Measurements from ENCODE around the gene MS4A12.
"Not testable (repeated sequence)": the region's sequence is repeated elsewhere in the genome, so short reads cannot be mapped to it uniquely, and the experiment has no call there.

The MS4A12 gene

DNA sequence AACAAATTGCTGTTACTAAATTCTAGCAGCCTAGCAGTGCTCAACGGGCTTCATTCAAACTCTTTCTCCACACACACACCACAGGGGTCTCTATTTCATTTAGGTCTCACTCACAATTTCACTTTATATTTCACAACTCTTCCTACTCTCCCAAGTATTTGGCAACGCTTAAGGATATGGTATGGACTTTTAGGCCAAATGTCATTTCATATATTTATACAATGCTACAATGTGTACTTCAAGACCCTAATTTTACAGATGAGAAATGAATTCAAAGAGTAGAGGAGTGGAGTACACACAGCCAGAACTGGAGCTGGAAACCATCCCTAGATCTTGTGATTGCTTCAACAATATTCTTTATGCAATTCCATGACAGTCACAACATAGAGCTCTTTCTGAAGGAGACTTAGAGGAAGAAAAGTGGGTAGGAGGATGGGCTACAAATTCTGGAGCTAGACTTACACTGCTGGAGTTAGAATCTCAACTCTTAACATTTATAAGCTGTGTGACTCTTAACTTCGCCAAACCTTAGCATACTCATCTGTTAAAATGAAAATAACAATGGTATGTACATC is 20.2 kb downstream of the MS4A12 start:
- TF ChIP-seq, protein P1, sequence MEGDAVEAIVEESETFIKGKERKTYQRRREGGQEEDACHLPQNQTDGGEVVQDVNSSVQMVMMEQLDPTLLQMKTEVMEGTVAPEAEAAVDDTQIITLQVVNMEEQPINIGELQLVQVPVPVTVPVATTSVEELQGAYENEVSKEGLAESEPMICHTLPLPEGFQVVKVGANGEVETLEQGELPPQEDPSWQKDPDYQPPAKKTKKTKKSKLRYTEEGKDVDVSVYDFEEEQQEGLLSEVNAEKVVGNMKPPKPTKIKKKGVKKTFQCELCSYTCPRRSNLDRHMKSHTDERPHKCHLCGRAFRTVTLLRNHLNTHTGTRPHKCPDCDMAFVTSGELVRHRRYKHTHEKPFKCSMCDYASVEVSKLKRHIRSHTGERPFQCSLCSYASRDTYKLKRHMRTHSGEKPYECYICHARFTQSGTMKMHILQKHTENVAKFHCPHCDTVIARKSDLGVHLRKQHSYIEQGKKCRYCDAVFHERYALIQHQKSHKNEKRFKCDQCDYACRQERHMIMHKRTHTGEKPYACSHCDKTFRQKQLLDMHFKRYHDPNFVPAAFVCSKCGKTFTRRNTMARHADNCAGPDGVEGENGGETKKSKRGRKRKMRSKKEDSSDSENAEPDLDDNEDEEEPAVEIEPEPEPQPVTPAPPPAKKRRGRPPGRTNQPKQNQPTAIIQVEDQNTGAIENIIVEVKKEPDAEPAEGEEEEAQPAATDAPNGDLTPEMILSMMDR (conservative IDR thresholded peaks at IDR 0.05; ENCODE audit: low read length): no peak
- no peak for DNase-seq (ENCODE audit: low read depth)
- no peak overlapping the region for H3K4me3 ChIP-seq (ENCODE audit: low read length)

DNA sequence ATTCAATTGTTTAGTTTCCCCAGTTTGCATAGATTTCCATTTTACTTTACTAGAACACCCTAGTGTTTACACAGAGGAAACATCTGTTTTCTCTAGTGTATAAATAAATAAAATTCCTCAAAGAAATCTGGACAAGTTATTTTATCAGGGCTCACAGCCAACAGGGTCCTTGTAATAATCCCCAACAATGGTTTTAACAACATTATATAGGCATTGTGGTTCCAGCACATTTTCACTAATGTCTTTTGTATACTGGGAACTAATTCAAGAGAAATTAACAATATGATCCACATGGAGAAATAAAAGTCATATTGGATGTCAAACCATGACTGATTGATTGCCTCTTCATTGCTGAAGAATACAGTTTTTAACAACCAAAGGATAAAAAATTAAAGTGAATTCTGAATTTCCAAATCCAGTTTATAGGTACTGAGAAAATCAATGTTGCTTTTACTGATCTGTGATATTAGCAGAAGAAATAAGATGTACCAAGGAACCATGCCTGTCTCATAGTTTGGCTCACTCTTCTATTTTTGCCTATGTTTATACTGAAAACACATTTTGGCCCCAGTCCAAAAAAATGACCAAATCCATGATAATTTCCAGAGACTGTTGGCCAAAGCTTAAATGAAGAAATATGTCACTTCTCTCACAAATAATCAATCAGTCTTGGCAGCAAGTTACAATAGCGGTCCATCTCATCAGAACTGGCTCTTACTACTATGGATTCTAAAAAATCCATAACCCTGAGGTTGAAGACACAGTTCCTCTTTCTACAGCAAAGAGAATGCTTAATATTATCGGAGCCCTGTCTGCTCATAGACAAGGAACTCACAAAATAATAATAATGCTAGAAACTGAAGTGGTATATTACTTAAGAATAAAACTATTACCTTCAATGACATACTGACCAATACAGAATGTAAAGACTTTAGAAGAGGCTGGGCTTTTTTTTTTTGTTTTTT is 21.2 kb downstream of the MS4A12 start:
- TF ChIP-seq, protein P1 (conservative IDR thresholded peaks at IDR 0.05; ENCODE audit: low read length): no peak
- no peak for DNase-seq (ENCODE audit: low read depth)
- H3K4me3 ChIP-seq (ENCODE audit: low read length): no peak overlapping the region

DNA sequence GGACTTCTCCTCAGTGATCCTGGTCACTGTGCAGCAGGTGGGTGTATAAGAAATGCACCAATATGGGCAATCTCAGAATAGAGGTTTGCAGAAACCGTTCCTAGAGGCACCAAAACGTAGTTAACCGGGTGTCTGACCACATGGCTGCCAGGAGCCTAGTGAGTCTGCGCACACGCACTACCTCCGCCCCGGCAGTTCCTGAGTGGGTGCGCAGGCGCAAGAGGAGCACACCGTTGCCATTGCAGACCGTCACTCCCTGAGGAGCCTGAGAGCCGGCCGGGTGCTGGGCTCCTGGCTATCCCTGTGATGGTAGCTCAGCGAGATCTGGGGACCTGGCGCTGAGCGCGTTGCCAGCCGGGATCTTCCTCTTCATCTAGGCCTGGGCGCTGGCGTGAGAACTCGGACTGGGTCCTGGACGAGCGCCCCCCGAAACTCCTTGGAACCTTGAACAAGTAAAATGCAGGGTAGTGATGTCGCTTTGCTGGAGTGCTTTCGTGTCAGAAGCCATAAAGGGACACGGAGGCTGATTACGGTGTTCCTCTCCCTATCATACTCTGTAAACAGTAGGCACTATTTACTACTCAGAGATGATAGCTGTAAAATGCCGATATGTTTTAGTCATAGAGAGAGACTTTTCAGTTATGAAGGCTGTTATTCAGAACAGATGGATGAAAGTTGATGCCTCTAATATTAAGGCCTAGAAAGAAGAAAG is 22.7 kb downstream of the MS4A12 start, which contains the start of gene MS4A13:
Gene MS4A13 (plus strand): TSS at position 249 of the 712 bp plus-strand sequence. CDS start 2,692 bp downstream, outside the sequence.
- TF ChIP-seq, protein P1 (conservative IDR thresholded peaks at IDR 0.05; ENCODE audit: low read length): no peak
- no peak within 1 kb of the TSS for H3K4me3 ChIP-seq (ENCODE audit: low read length)
- no peak for DNase-seq (ENCODE audit: low read depth)

DNA sequence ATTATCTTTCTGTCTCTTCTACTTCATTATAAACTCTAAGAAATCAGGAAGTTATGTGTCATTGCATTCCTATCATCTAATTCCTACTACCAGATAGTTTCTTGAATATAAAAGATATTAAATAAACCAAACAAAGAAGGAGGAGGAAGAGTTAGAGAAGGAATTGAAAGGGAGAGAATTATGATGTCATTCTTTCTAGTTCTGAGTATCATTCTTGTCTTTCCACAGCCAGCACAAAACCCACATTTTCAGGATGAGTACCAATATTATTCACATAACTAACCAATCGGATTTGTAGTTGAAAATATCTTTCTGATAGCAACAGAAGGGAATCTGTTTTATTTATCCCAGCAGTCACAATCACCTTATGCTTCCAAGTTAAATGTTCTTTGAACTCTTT is 35.9 kb downstream of the MS4A12 start:
- H3K4me3 ChIP-seq (ENCODE audit: low read length): no peak overlapping the region
- no peak for DNase-seq (ENCODE audit: low read depth)
- TF ChIP-seq, protein P1 (conservative IDR thresholded peaks at IDR 0.05; ENCODE audit: low read length): no peak

DNA sequence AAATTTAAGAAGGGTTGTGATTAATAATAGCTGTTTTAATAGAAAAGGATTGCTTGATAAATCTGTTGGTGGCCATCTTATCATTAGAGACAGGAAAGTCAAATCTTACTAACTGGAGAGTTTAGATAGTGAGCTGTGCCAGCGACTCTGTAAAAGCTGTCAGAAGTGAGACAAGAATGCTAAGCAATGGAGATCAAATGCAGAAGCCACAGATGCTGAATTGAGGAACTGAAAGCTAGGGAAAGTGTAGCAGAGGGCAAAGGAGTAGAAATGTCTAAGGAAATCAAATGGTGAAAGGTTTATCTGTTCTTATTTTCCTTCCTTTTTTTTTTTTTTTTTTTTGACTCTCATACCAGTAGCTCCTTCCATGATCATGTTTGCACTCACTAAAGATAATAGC is 36.4 kb downstream of the MS4A12 start:
- no peak for DNase-seq (ENCODE audit: low read depth)
- no peak overlapping the region for H3K4me3 ChIP-seq (ENCODE audit: low read length)
- TF ChIP-seq, protein P1 (conservative IDR thresholded peaks at IDR 0.05; ENCODE audit: low read length): no peak

DNA sequence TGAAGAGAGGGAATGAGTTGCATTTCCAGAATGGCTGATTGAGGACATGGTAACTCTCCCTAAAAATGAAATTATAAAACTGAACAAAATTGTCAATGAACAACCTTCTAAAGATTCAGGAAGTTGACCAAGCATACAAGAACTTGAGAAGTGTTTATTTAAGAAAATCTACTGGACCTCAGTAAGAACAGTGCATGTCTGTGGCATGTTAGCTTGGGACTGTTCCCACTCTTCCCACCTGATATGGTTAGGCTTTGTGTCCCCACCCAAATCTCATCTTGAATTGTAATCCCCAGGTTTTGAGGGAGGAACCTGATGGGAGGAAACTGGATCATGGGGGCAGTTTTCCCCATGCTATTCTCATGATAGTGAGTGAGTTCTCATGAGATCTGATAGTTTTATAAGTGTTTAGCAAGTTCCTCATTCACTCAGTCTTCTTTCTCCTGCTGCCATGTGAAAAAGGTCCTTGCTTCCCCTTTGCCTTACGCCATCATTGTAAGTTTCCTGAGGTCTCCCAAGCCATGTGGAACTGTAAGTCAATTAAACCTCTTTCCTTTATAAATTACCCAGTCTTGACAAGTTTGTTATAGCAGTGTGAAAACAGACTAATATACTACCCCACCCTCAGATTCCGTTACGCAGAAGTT is 38.0 kb downstream of the MS4A12 start:
- TF ChIP-seq, protein P1 (conservative IDR thresholded peaks at IDR 0.05; ENCODE audit: low read length): no peak
- DNase-seq (ENCODE audit: low read depth): no peak
- H3K4me3 ChIP-seq (ENCODE audit: low read length): no peak overlapping the region

DNA sequence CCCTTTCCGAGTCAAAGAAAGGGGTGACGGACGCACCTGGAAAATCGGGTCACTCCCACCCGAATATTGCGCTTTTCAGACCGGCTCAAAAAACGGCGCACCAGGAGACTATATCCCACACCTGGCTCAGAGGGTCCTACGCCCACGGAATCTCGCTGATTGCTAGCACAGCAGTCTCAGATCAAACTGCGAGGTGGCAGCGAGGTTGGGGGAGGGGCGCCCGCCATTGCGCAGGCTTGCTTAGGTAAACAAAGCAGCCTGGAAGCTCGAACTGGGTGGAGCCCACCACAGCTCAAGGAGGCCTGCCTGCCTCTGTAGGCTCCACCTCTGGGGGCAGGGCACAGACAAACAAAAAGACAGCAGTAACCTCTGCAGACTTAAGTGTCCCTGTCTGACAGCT is 39.8 kb downstream of the MS4A12 start:
- not testable (repeated sequence) for DNase-seq (ENCODE audit: low read depth)

DNA sequence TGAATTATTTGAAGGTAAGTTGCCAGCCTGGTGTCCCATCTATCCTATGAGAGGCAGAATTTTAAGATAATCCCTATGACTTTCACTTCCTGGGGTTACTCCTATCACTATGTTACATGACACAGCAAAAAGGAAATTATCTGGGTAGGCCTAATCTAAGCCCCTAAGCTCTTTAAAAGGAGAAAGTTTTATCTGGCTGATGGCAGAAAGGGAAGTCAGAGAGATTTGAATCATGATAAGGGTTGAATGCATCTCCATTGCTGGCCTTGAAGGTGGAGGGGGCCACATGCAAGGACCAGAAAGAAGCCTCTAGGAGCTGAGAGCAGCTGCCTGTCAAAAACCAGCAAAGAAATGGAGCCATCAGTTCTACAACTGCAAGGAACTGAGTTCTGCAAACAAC is 46.0 kb downstream of the MS4A12 start:
- not testable (repeated sequence) for DNase-seq (ENCODE audit: low read depth); H3K4me3 ChIP-seq (ENCODE audit: low read length)

More for the DNA sequence above, 39.8 kb downstream of the MS4A12 start:
- not testable (repeated sequence) for H3K4me3 ChIP-seq (ENCODE audit: low read length)

Measured in AG10803 (cell line).